Caco-2 (cell line): ENCODE results near the gene FLOT1. TPM values are rescaled to one million over a fixed set of nuclear protein-coding genes. Genes with fewer than 3 reads are reported as not detected.

ENCODE experiments used
- BruUV-seq: library from RNA; stranded (reverse); fragments of 400-500 nt; replicated peaks from 2 replicates; lab custom pipeline; 2021; lab: Mats Ljungman, UMichigan
- CTCF ChIA-PET: fragments of 300-600 bp; sonication (Branson Sonifier 250); formaldehyde crosslinking; loops from one replicate; lab custom pipeline; 2022; ENCODE audit warnings: antibody characterized with exemption; lab: Charles Lee
- POLR2A ChIA-PET: fragments of 300-600 bp; sonication (Branson Sonifier 250); formaldehyde crosslinking; loops from one replicate; lab custom pipeline; 2022; ENCODE audit warnings: antibody characterized with exemption; lab: Charles Lee
- DNase-seq, 2 experiments: peaks; one replicate each; pipeline versions ENCODE4 v3.0.0 to v3.0.0-alpha.2; 2020 to 2022
- H3K27me3 ChIP-seq: replicated peaks from 2 replicates; pipeline ENCODE4 v1.6.0; 2011; ENCODE audit warnings: low read length; ENCODE audit not compliant: control insufficient read depth, insufficient read depth
- H3K36me3 ChIP-seq: 2 replicates; pipeline ENCODE4 v1.5.1; 2011; ENCODE audit warnings: low read length; ENCODE audit not compliant: control insufficient read depth, insufficient read depth
- H3K4me1 ChIP-seq: fragments of 250-450 bp; sonication (Bioruptor Pico); 2 replicates; pipeline ENCODE4 v1.5.1; 2020; ENCODE audit warnings: mild to moderate bottlenecking
- H3K4me3 ChIP-seq: 2 replicates; pipeline ENCODE4 v1.5.1; 2011; ENCODE audit warnings: low read depth, mild to moderate bottlenecking, control low read depth, low read length
- H3K9me3 ChIP-seq: fragments of 250-450 bp; sonication (Bioruptor Pico); 2 replicates; pipeline ENCODE4 v1.5.1; 2020; ENCODE audit warnings: mild to moderate bottlenecking, moderate library complexity
- H3K27ac Mint-ChIP-seq: one replicate; pipeline ENCODE4 v1.8.0; 2022; ENCODE audit warnings: mixed read lengths; ENCODE audit not compliant: unreplicated experiment
- H3K27me3 Mint-ChIP-seq: one replicate; pipeline ENCODE4 v1.8.0; 2022; ENCODE audit warnings: mixed read lengths; ENCODE audit not compliant: insufficient read depth, unreplicated experiment
- H3K36me3 Mint-ChIP-seq: one replicate; pipeline ENCODE4 v1.8.0; 2022; ENCODE audit warnings: mild to moderate bottlenecking, mixed read lengths; ENCODE audit not compliant: insufficient read depth, unreplicated experiment
- H3K4me1 Mint-ChIP-seq: one replicate; pipeline ENCODE4 v1.8.0; 2022; ENCODE audit warnings: low read depth, mixed read lengths; ENCODE audit not compliant: unreplicated experiment
- H3K4me3 Mint-ChIP-seq: one replicate; pipeline ENCODE4 v1.8.0; 2022; ENCODE audit warnings: mild to moderate bottlenecking, moderate library complexity, mixed read lengths; ENCODE audit not compliant: unreplicated experiment
- H3K9me3 Mint-ChIP-seq: one replicate; pipeline ENCODE4 v1.8.0; 2022; ENCODE audit warnings: mixed read lengths; ENCODE audit not compliant: unreplicated experiment
- CTCF ChIP-seq, 2 experiments: fragments of 200-600 bp in 1 of 2; IDR thresholded peaks; 1 replicate in 1 of 2; 2 replicates in 1 of 2; pipeline versions ENCODE4 v1.5.1 to v1.8.0; 2011 to 2022; ENCODE audit warnings: antibody characterized with exemption in 1 of 2, control low read depth in 1 of 2, inconsistent platforms in 1 of 2, low read depth in 1 of 2, low read length in 1 of 2, mild to moderate bottlenecking in 1 of 2, moderate library complexity in 1 of 2; ENCODE audit not compliant: insufficient read depth in 1 of 2, severe bottlenecking in 1 of 2, unreplicated experiment in 1 of 2
- intact Hi-C: fragments of 100-400 bp; cut with micrococcal nuclease; formaldehyde crosslinking; loops from one replicate; pipeline ENCODE4 v1.10.0; 2022; ENCODE audit not compliant: unreplicated experiment
- total RNA-seq: library from RNA; stranded (reverse); gene quantifications from 2 replicates; pipeline ENCODE4 v1.2.3, GENCODE V29; 2022

Gene FLOT1
- total RNA-seq, 1 experiment from 2014 or later, result 113 TPM

DNA sequence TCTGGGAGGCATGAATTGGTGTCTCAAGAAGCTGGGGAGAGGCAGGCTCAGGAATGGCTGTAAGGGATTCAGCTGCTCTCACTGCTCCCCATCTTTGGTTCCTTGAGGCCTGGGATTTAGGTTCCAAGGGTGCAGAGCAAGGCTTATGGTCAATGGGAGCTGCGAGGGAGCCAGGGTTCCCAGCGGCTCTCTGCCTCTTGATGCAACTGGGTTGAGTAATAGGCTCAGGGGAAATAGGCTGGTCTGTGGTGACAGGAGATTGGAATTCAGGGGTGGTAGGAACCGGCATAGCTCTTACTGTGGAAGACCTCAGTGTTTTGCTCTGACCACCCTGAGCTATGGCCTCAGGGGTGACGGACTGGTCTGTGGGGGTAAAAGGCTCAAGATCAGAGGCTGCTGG, 38.7 kb downstream of the FLOT1 start:
- DNase-seq, result no peak
- BruUV-seq, result no TSS peak
- intact Hi-C loops, result no loop called here
- Histone ChIP-seq H3K27me3 (no peaks in the 10 kb centered on the region), H3K9me3 (no peaks in the 10 kb centered on the region), H3K4me1 (no peaks in the 10 kb centered on the region), H3K4me3 (no peak overlapping the region), H3K36me3 (no peaks in the 10 kb centered on the region)
- Mint-ChIP-seq H3K27me3 (no peaks in the 10 kb centered on the region), H3K27ac (no peak overlapping the region), H3K9me3 (no peaks in the 10 kb centered on the region), H3K36me3 (peaks cover 46% of the 10 kb centered on the region), H3K4me1 (peaks cover 7% of the 10 kb centered on the region), H3K4me3 (no peak overlapping the region)
- no peak for TF ChIP-seq CTCF (IDR thresholded peaks at IDR 0.05; ENCODE audit: insufficient read depth in 1 of 2, low read depth in 1 of 2, low read length in 1 of 2, severe bottlenecking in 1 of 2, unreplicated experiment in 1 of 2)
- ChIA-PET POLR2A (interaction anchor here (0.6 to 0.8 kb wide), 2 partner anchors 51 to 52 kb away, joined by 3 read pairs; no protein-coding TSS in a partner anchor), CTCF (interaction anchor here (0.8 kb wide), 1 partner anchor 14 kb away, joined by 3 read pairs; no protein-coding TSS in a partner anchor)

DNA sequence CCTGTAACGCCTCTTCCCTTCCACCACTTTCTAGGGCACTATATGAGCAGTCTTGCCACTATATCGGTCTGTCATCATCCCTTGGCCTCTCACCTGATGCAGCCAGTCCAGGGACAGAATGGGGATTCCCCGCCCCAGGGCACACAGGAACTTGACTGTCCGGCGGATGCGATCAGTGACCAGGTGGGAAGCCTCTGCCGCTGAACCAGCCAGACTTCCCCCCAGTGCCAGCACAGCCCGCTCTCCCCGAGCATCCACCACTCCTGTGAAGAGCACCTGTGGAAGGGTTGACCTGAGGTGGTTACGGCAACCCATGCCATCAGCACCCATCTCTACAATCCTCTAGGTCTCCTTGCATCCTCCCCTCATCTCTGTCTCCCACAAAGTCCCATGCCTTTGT, 39.5 kb downstream of the FLOT1 start:
- Mint-ChIP-seq H3K27ac (no peak overlapping the region), H3K9me3 (no peaks in the 10 kb centered on the region), H3K4me1 (peaks cover 5% of the 10 kb centered on the region), H3K27me3 (no peaks in the 10 kb centered on the region), H3K4me3 (no peak overlapping the region), H3K36me3 (peaks cover 44% of the 10 kb centered on the region)
- no TSS peak for BruUV-seq
- DNase-seq, result no peak
- no peak for TF ChIP-seq CTCF (IDR thresholded peaks at IDR 0.05; ENCODE audit: insufficient read depth in 1 of 2, low read depth in 1 of 2, low read length in 1 of 2, severe bottlenecking in 1 of 2, unreplicated experiment in 1 of 2)
- POLR2A ChIA-PET, result no interaction called here
- Histone ChIP-seq H3K4me3 (no peak overlapping the region), H3K4me1 (no peaks in the 10 kb centered on the region), H3K27me3 (no peaks in the 10 kb centered on the region), H3K36me3 (no peaks in the 10 kb centered on the region), H3K9me3 (no peaks in the 10 kb centered on the region)
- intact Hi-C loops, result no loop called here
- CTCF ChIA-PET, result no interaction called here

DNA sequence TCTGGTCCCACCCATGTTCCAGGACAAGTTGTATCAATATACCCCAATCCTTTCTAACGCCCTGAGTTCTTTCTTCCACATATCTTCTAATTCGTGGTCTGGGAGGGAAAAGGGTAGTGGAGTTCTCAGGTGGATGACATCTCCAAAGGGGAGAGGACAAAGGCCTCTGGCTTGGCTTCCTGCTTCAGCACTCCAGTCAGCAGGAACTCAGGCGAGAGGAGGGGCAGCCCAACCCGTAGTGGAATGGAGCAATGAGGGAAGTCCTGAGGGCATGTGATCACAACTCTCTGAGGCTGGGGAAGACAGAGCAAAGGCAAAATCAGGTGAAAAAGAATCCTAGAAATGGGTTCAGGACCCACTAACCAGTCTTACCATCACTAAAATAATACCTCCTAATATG, 42.1 kb downstream of the FLOT1 start:
- no peaks in the 10 kb centered on the region for H3K27me3 ChIP-seq
- ChIA-PET CTCF (no interaction called here), POLR2A (no interaction called here)
- Mint-ChIP-seq H3K27me3 (no peaks in the 10 kb centered on the region), H3K27ac (no peak overlapping the region), H3K36me3 (peaks cover 35% of the 10 kb centered on the region), H3K4me3 (no peak overlapping the region), H3K4me1 (peaks cover under 1% of the 10 kb centered on the region), H3K9me3 (no peaks in the 10 kb centered on the region)
- no peaks in the 10 kb centered on the region for H3K36me3 ChIP-seq
- peak; percentile 29 to 47 for DNase-seq
- no peak for TF ChIP-seq CTCF (IDR thresholded peaks at IDR 0.05; ENCODE audit: insufficient read depth in 1 of 2, low read depth in 1 of 2, low read length in 1 of 2, severe bottlenecking in 1 of 2, unreplicated experiment in 1 of 2)
- no TSS peak for BruUV-seq
- H3K4me1 ChIP-seq, result peaks cover 7% of the 10 kb centered on the region
- H3K4me3 ChIP-seq, result no peak overlapping the region
- intact Hi-C loops, result no loop called here
- H3K9me3 ChIP-seq, result no peaks in the 10 kb centered on the region
